GM19328 (cell line): Measurements from ENCODE around the gene SETDB1.

Experiments used
- ATAC-seq: cut with Tn5 transposase; IDR thresholded peaks from one replicate; pipeline ENCODE4 v1.9.1; 2021; ENCODE audit warnings: mild to moderate bottlenecking, moderate library complexity; ENCODE audit not compliant: unreplicated experiment

Gene SETDB1

DNA sequence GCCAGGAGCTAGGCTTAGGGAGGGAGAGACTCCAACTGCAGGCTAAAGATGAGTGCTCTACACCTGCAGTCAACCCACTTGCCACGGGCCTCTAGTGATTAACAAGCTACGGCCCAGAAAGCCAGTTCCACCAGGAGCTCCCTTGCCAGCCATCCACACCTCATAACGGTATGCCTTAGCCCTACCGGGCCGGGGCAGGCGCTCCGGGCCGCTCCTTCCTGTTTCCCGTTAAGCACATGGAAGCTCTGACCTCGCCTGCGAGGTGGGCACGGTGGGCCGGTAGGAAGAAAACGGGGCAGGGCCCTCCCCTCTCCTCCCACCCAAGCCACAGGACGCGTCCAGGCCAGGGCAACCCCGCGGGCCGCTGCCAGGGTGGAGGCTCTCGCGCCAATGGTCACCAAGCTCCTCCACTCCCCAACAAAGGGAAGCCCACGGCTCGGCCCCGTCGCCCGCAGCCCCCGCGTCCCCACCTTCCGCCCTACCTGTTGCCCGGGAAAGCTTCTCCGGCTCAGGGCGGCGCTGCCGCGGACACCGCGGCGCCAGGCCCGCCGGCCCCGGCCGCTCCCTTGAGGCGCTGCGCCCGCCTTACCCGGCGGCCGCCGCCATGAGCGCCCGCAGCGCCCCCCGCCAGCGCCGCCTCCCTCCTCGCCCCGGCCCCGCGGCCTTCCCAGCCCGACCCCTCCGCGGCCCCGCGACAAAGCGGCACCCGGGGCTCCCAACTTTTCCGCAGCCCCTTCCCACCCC is 47.8 kb downstream of the SETDB1 start:
- ATAC-seq = peak; percentile 30

- peak; percentile 61 for ATAC-seq
These were observed 48.7 kb downstream of the SETDB1 start, which contains the start of gene CERS2 for GRCh38 chr1:150974580-150975478. TSS of gene CERS2 (minus strand) at chr1:150974835. CDS start at chr1:150969090, 5,745 bp downstream.

GRCh38 chr1:150976401-150976821 is 50.2 kb downstream of the SETDB1 start:
- ATAC-seq = no peak

DNA sequence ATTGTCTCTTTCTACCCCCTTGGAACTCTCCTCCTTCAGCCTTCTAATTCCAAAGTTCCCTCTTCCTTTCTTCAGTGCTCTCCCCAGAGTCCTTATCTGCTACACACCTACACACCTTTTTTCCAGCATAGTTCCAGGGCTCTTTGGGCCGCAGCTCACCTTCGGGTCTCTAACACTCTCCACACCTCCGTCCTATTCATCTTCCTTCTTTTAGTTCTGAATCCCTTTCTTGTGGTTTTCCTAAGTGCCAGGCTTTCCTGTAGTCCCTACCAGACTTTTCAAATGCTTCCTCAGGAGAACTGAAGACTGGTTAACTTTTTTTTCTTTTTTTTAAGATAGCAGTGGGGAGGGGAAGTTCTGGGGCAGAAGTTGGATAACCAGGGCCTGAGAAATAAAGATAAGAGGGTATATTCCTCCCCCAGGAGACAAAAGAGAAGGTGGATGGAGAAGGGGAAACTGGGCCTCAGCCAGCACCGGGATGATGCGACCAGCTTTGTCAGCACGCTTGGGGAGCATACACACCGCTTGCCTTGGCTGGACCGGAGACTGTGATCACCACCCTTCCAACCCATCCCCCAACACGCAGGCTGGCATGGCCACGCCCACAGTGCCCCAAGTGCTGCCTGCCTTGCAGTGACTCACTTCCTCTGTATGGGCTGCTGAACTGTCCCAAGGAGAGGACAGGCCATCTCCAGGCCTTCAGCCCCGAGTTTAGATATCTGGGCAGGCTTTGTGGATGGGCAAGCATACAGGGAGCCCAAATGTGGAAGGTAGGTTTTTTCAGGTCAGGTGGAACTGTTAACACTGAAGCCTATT is 50.9 kb downstream of the SETDB1 start:
- no peak for ATAC-seq

- no peak for ATAC-seq
These were observed 53.2 kb downstream of the SETDB1 start for GRCh38 chr1:150979092-150980056.

GRCh38 chr1:150981177-150981804 is 55.1 kb downstream of the SETDB1 start:
- ATAC-seq = no peak

- no peak for ATAC-seq
These were observed 55.9 kb downstream of the SETDB1 start, which contains the start of gene ANXA9 for GRCh38 chr1:150981805-150982712. TSS of gene ANXA9 (plus strand) at chr1:150982292. CDS start at chr1:150983106, 814 bp downstream.

DNA sequence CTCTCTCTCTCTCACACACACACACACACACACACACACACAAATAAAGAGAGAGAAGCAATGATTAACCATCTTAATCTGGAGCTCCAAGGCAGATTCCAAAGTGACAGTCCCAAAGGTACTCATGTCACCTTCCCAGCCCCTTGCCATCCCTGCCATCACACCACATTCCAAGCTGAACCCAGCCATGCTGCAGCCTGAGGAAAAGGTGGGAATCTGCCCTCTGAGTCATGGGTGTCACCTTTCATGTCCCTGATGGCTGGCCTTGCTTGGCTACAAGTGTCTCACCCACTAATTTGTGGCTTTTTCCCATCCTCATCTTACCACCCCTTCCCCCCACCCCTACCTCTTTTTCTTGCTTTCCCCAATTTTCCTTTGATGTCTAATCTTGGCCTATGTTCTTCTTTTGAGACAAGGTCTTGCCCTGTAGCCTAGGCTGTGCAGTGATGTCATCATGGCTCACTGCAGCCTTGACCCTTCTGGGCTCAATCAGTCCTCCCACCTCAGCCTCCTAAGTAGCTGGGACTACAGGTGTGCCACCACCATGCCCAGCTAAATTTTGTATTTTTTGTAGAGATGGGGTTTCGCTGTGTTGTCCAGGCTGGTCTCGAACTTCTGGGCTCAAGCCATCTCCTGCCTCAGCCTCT is 59.1 kb downstream of the SETDB1 start:
- ATAC-seq = no peak

DNA sequence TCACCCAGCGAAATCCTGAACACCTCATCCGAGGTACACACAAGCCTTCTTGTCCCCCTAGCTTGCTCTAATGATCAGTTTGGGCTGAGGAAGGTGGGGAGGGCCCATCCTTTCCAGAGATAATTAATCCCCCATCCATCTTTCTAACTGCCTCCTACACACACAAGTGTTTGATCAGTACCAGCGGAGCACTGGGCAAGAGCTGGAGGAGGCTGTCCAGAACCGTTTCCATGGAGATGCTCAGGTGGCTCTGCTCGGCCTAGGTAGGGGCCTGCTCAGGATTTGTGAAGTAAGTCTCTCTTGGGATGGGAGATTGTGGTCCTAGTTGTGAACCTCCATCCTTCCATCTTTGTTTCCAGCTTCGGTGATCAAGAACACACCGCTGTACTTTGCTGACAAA is 61.8 kb downstream of the SETDB1 start:
- no peak for ATAC-seq

GRCh38 chr1:150992626-150993025 is 66.5 kb downstream of the SETDB1 start:
- ATAC-seq = no peak

- ATAC-seq = no peak
These were observed 68.1 kb downstream of the SETDB1 start for GRCh38 chr1:150994248-150994647.

- ATAC-seq = no peak
These were observed 69.3 kb downstream of the SETDB1 start for GRCh38 chr1:150995460-150995859.

DNA sequence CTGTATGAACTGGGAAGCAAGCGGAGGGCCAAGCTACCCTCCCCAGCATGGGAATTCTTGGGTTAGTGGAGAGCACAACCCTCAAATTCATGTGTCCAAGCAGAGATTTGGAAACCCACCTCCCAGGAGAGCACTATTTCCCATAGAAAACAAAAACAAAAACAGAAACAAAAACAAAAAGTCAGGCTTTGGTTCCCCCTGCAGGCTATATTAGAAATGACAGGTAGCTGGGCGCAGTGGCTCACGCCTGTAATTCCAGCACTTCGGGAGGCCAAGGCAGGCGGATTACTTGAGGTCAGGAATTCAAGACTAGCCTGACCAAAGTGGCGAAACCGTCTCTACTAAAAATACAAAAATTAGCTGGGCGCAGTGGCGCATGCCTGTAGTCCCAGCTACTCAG is 69.7 kb downstream of the SETDB1 start:
- no peak for ATAC-seq

- no peak for ATAC-seq
These were observed 71.1 kb downstream of the SETDB1 start for GRCh38 chr1:150997126-150997872.

DNA sequence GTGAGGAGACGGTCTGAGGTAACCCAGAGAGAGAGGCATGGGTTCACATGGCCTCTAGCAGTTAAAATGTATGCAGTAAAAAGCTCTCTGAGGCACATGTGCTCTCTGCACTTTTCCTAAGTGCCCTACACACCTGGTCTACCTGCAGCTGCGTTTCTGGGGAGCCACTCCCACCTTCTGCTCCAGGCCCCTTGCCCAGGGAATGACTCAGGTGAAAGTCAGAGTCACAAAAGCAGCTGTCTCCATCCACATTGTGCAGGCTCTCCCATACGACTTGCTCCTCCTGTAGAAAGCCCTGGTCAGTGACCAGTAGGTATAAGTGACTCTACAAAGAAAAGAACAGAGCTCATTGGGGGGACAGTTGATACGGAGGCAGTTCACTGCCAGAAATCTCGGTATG is 71.8 kb downstream of the SETDB1 start:
- ATAC-seq = no peak

GRCh38 chr1:150999051-150999674 is 73.0 kb downstream of the SETDB1 start:
- ATAC-seq = no peak

- no peak for ATAC-seq
These were observed 73.8 kb downstream of the SETDB1 start for GRCh38 chr1:150999926-151000325.
